Skeletal muscle satellite cell (primary cell): ENCODE data around the gene CCSAP. TPM values are rescaled to one million over a fixed set of nuclear protein-coding genes. Genes with fewer than 3 reads are reported as not detected.
A peak's percentile ranks its signal among the peaks of the same experiment; 100 is the strongest.

Source experiments
- H3K27me3 ChIP-seq: 2 replicates; pipeline ENCODE4 v1.7.0; 2013; ENCODE audit warnings: low read length; ENCODE audit not compliant: control insufficient read depth, insufficient read depth
- H3K36me3 ChIP-seq: 2 replicates; pipeline ENCODE4 v1.7.0; 2013; ENCODE audit warnings: mild to moderate bottlenecking, control low read depth, low read length; ENCODE audit not compliant: insufficient read depth
- H3K4me1 ChIP-seq: 2 replicates; pipeline ENCODE4 v1.7.0; 2013; ENCODE audit warnings: low read length; ENCODE audit not compliant: control insufficient read depth, insufficient read depth
- H3K4me2 ChIP-seq: 2 replicates; pipeline ENCODE4 v1.7.0; 2013; ENCODE audit warnings: mild to moderate bottlenecking, low read length
- H3K4me3 ChIP-seq: 2 replicates; pipeline ENCODE4 v1.7.0; 2013; ENCODE audit warnings: low read length
- H3K9ac ChIP-seq: 2 replicates; pipeline ENCODE4 v1.7.0; 2013; ENCODE audit warnings: mild to moderate bottlenecking, low read depth, low read length, moderate library complexity
- H3K9me3 ChIP-seq: replicated peaks from 2 replicates; pipeline ENCODE4 v1.7.0; 2013; ENCODE audit warnings: mild to moderate bottlenecking, control low read depth, low read length
- total RNA-seq: library from RNA; depleted of rRNA; stranded (reverse); fragments of >200 nt; gene quantifications from 2 replicates; pipeline ENCODE4 v1.2.3, GENCODE V29; 2012; rRNA removed

The CCSAP gene, protein sequence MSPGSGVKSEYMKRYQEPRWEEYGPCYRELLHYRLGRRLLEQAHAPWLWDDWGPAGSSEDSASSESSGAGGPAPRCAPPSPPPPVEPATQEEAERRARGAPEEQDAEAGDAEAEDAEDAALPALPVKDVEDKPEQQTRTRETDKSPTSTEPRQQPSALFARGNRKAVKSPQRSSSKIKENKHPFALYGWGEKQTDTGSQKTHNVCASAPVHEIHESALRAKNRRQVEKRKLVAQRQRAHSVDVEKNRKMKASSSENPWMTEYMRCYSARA
- total RNA-seq, result 4.3 and 7.6 TPM in 2 replicates

DNA sequence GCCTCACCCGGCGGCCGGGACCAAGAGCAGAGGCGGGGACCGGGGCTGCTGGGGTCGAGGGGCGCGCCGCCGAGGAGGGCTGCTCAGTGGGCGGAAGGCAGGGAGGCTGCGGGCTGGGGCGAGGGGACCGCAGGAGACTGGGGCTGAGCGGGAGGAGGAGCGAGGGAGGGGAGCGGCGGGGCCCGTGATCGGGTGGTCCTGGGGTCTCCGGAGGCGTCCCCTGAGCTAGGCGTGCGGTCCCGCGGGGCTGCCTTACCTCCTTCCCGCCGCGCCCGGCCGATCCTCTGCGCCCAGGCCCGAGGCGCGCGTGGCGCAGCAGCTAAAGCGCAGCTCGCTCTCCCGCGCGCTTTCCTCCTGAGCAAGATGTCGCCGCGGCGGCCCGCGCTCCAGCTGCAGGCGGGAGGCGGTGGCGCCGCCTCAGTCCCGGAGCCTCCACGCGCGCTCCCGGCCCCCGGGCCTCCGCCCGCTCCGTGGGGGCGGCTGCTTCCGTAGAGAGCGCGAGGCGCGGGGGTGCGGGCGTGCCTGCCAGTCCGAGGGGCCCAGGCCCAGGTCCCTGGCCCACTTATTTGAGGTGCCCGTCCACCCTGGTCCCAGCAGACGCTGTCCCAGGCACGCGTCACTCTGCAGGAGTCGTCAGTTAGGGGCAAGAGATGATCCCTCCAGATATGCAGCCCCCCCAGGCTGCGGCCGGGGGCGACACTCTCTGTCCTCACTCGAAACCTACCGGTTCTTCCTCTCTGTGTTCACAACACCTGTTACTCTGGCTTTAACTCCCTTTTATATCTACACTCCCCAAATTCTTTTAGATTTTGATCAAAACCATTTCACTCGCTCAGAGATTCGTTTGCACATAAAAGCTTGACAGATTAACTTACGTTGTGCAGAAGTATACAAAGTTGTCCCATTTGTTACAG is at the start of gene CCSAP:
CCSAP (minus strand) TSS at position 392 of the 914 bp plus-strand sequence. CDS start 582 bp downstream, outside the sequence.
- Histone ChIP-seq H3K4me3 (peak within 1 kb of the TSS; percentile 97), H3K9ac (peak within 1 kb of the TSS; percentile 79), H3K4me1 (peaks cover 10% of the 10 kb centered on the region), H3K4me2 (peak within 1 kb of the TSS; percentile 96), H3K9me3 (no peaks in the 10 kb centered on the region), H3K36me3 (no peaks in the 10 kb centered on the region), H3K27me3 (peaks cover 13% of the 10 kb centered on the region)

DNA sequence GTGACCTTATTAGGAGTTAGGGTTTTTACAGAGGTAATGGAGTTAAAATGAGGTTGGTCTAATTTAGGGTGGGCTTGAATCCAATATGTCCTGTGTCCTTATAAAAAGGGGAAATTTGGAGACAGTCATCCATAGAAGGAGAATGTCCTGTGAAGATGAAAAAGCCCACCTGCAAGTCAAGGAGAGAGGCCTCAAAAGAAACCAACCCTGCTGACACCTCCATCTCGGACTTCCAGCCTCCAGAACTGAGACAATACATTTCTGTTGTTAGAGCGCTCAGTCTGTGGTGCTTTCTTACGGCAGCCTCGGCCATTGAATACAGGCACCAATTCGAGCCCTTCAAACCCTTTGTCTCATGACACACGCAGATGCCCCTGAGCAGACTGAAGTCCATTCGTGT is 47.3 kb upstream of the CCSAP start:
- no peaks in the 10 kb centered on the region for H3K9me3 ChIP-seq
- no peak overlapping the region for H3K4me2 ChIP-seq
- no peak overlapping the region for H3K4me3 ChIP-seq
- H3K9ac ChIP-seq, result no peak overlapping the region
- H3K36me3 ChIP-seq, result no peaks in the 10 kb centered on the region
- H3K27me3 ChIP-seq, result peaks cover 5% of the 10 kb centered on the region
- H3K4me1 ChIP-seq, result peaks cover 11% of the 10 kb centered on the region

DNA sequence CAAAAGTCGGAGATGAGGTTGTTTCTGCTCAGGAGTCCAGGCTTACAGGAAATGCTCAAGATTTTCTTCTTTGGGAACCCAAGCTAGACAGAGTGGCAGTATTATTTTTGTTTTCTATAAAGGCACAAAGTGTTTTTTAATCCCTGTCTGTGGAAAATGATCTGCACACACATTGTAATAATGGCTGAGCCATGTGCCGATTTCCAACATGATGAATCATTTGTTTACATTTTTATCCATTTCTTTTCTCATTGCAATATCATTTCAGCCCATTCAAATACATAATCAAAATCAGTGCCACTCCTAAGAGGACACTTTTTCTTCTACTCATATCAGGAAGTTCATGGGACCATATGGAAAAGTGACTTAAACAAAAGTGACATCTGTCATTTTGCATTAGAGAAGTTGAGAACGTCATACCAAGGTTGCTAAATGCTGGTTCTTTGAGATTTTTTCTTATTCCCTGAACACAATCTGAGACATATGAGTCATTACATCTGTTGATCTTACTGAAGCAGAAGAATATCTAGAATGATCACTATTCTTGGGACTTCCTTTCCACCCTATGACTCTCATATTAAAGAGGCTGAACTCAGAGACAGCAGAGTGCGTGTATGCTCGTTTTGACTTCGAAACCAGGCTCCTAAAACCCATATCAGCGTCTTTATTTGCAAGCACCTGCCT is 46.2 kb upstream of the CCSAP start:
- Histone ChIP-seq H3K36me3 (no peaks in the 10 kb centered on the region), H3K9ac (no peak overlapping the region), H3K4me3 (no peak overlapping the region), H3K4me2 (peak overlapping the region; percentile 17), H3K27me3 (peaks cover 6% of the 10 kb centered on the region), H3K9me3 (no peaks in the 10 kb centered on the region), H3K4me1 (peaks cover 11% of the 10 kb centered on the region)

DNA sequence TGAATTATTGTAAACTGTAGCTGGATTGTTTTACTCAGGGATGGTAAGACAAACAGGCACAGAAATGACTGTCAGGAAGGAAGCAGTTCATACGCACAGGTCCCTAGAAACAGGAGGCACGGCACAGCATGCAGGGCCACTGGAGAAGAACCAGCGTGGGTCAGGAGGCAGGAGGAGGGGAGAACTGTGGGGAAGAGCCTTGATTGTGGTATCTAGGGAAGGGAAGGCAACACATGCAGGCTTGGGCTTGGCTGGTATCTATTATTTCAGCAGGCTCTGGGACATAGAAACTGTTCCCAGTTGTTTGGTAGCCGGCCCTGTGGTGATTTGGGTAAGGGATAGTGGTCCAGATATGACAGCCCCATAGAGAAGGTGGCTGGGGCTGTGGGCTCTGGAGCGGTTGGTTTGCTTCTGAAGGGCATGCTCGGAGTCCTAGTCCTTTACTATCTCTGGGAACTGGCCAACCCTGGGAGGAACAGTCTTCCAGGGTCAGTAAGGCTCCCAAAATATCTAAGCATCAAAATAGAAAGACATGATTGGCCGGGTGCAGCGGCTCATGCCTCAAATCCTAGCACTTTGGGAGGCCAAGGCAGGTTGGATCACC is 43.1 kb upstream of the CCSAP start:
- Histone ChIP-seq H3K9ac (no peak overlapping the region), H3K9me3 (no peaks in the 10 kb centered on the region), H3K36me3 (no peaks in the 10 kb centered on the region), H3K4me3 (no peak overlapping the region), H3K4me1 (peaks cover 11% of the 10 kb centered on the region), H3K4me2 (no peak overlapping the region), H3K27me3 (peaks cover 11% of the 10 kb centered on the region)

DNA sequence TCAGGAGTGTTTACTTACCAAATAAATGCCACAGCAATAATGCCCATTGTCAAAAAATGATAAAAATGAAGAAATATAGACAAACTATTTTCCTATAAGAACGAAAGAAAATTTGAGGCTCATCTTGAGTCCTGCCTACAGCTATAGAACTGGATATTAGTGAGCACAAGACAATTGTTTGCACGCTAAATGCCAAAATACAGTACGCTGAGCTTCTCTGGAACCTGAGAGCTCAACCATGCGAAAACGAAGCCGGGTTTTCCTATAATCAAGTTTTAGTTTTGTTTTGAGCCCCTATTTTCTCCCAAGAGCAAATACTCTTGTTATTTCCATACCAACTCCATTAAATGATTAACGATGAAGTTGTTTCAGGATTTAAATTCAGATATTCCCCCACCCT is 42.0 kb upstream of the CCSAP start:
- Histone ChIP-seq H3K4me2 (no peak overlapping the region), H3K36me3 (no peaks in the 10 kb centered on the region), H3K9ac (no peak overlapping the region), H3K9me3 (no peaks in the 10 kb centered on the region), H3K27me3 (peaks cover 19% of the 10 kb centered on the region), H3K4me1 (peaks cover 11% of the 10 kb centered on the region), H3K4me3 (no peak overlapping the region)

DNA sequence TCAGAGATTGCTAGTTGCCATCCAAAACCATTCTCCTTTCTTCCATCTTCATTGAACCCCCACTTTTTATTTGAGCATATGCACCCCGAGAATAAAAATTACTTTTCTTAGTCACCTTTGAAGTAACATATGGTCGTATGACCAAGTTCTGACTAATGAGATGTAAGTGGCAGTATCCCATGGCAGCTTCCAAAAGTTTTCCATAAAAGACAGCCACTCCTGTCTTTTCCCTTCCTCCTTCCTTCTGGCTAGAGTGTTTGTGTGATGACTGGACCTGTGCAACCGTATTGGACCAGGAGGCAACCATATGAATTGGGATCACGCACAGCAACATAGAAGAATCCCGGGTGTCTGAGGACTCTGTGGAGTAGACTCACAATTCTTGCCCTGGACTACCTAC is 41.1 kb upstream of the CCSAP start:
- H3K9me3 ChIP-seq, result no peaks in the 10 kb centered on the region
- H3K4me3 ChIP-seq, result no peak overlapping the region
- H3K4me1 ChIP-seq, result peaks cover 3% of the 10 kb centered on the region
- no peaks in the 10 kb centered on the region for H3K36me3 ChIP-seq
- H3K4me2 ChIP-seq, result no peak overlapping the region
- no peak overlapping the region for H3K9ac ChIP-seq
- H3K27me3 ChIP-seq, result peaks cover 19% of the 10 kb centered on the region

DNA sequence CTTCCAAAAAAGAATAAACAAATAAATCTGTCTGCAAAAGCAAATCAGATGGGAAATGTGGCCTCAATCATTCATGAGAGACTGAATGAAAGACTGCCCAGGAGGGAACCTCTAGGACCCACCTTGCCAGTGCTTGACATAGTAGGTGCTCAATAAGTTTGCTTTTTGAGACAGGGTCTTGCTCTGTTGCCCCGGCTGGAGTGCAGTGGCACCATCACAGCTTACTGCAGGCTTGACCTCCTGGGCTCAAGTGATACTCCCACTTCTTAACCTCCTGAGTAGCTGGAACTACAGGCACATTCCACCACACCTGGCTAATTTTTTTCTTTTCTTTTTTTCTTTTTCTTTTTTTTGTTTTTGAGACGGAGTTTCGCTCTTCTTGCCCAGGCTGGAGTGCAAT is 40.3 kb upstream of the CCSAP start:
- H3K9me3 ChIP-seq, result no peaks in the 10 kb centered on the region
- no peaks in the 10 kb centered on the region for H3K36me3 ChIP-seq
- no peak overlapping the region for H3K9ac ChIP-seq
- no peak overlapping the region for H3K4me2 ChIP-seq
- no peaks in the 10 kb centered on the region for H3K4me1 ChIP-seq
- peaks cover 19% of the 10 kb centered on the region for H3K27me3 ChIP-seq
- no peak overlapping the region for H3K4me3 ChIP-seq

DNA sequence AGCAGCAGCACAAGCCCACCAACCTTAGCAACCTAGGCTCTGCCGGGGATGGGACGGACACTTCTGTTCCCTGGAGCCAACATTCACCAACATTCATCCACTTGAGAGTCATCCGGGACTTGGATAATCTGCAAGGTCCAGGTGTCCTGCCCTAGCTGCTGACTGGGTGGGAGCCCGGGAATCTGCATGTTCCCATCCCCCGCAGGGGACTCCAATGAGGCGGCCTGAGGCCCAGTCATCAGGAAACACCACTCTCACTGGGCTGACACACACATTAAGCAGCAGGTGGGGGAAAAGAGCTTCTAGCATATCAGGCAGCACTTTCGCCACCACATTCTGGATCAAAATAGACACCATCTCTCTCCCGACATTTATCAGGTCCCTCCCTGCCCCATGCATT is 38.4 kb upstream of the CCSAP start:
- Histone ChIP-seq H3K9me3 (no peaks in the 10 kb centered on the region), H3K9ac (no peak overlapping the region)

DNA sequence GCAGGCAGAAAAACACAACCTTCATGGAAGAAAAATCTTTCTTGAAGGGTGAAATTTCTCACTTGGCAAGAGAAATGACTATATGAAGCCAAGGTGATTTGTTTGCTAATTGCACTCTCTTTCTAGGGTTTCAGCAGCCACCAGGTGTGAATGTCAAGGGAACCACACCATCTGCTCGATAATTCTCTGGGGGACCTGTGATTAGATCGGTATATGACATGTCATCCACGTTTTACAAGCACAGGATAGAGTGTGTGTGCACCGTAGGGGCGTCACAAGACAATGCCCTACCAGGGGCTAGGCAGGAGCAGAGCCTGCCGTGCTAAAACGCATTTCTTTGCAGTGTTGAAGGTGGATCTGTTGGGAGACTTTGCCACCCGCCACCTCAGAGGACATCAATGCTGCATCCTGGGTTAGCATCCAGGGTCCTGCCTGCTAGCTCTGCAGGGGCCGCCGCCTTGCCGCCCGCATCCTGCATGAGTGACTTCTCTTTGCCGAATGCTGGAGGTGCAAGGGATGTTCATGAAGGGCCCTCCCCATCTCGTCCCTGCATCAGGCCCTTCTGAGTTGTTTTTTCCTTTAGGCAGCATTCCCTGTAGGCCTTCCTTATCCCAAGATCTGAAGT is 37.8 kb upstream of the CCSAP start:
- Histone ChIP-seq H3K4me3 (no peak overlapping the region), H3K4me2 (no peak overlapping the region), H3K36me3 (no peaks in the 10 kb centered on the region), H3K4me1 (no peaks in the 10 kb centered on the region), H3K27me3 (peaks cover 19% of the 10 kb centered on the region), H3K9ac (no peak overlapping the region), H3K9me3 (no peaks in the 10 kb centered on the region)

More for the DNA sequence above, 38.4 kb upstream of the CCSAP start:
- Histone ChIP-seq H3K36me3 (no peaks in the 10 kb centered on the region), H3K4me3 (no peak overlapping the region), H3K4me1 (no peaks in the 10 kb centered on the region), H3K4me2 (no peak overlapping the region), H3K27me3 (peaks cover 19% of the 10 kb centered on the region)

DNA sequence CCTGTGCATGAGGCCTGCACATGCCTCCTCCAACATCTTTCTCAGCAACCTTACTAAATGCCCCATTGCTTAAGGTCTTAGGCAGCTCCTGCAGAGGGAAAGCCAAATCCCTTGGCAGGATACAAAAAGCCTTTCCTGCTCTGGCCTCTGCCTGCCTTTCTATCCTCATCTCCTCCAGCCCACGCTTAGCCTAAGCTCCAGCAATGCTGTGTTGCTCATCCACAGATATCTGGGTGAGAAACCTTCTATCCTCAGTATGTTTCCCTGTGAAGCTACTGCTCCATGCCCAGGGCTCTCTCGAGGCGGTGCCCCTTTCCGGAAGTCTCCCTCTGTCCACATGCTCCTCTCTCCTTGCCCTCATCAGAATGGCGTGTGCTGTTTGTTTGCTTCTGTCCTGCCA is 37.0 kb upstream of the CCSAP start:
- H3K4me3 ChIP-seq, result no peak overlapping the region
- H3K9me3 ChIP-seq, result no peaks in the 10 kb centered on the region
- H3K9ac ChIP-seq, result no peak overlapping the region
- H3K4me2 ChIP-seq, result no peak overlapping the region
- H3K27me3 ChIP-seq, result peaks cover 19% of the 10 kb centered on the region
- no peaks in the 10 kb centered on the region for H3K36me3 ChIP-seq
- no peaks in the 10 kb centered on the region for H3K4me1 ChIP-seq
